RPMI7951 (cell line): ENCODE results near the gene ABCC3. TPM values are rescaled to one million over a fixed set of nuclear protein-coding genes. Genes with fewer than 3 reads are reported as not detected.
"Not testable (repeated sequence)": the region's sequence is repeated elsewhere in the genome, so short reads cannot be mapped to it uniquely, and the experiment has no call there.

ENCODE experiments used
- DNase-seq: peaks from one replicate; pipeline ENCODE4 v3.0.0-alpha.2; 2012; ENCODE audit warnings: low read depth
- total RNA-seq: library from RNA; depleted of rRNA; stranded (reverse); fragments of >200 nt; shearing (Covaris generic); gene quantifications from 2 replicates; pipeline ENCODE4 v1.2.3, GENCODE V29; 2014

The ABCC3 gene
- total RNA-seq, 1 experiment from 2014 or later: 28.4 TPM

DNA sequence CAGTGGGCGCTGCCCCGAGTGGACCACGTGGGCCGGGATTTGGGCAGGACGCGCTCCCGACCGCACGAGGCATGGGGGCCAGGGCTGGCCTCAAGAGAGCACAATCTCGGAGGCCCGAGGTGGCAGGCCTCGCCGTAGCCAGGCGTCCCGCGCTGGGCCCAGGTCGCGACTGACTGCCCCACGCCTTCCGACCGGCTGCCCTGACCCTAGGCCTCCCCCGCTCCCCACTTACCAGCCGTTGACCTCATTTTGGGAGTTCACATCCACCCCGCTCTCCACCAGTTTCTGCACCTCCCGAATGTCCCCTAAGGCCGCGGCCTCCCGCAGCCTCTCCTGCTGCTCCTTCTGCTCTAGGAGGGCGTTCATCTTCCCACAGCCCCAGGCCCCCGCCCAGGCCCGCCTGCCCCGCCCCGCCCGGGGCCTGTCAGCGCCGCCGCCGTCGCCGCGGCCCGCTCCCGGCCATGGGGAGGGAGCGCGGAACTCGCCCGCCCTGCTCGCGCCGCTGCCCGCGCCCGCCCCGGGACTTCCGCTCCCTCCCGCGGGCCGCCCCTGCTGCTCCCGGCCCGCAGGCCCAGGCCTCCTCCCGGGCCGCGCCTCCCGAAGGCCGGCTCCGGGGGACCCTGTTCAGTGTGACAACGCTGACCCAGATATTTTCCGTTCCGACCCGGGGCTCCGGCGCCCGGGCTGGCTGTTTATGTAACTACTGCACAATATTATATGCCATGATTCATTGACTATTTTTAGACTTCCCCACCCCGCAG lies 72.8 kb downstream of the ABCC3 start, which contains the start of gene ANKRD40:
ANKRD40 (minus strand) TSS at position 626 of the 761 bp plus-strand sequence; CDS start at position 366, 260 bp downstream.
- DNase-seq: peak; percentile 91

DNA sequence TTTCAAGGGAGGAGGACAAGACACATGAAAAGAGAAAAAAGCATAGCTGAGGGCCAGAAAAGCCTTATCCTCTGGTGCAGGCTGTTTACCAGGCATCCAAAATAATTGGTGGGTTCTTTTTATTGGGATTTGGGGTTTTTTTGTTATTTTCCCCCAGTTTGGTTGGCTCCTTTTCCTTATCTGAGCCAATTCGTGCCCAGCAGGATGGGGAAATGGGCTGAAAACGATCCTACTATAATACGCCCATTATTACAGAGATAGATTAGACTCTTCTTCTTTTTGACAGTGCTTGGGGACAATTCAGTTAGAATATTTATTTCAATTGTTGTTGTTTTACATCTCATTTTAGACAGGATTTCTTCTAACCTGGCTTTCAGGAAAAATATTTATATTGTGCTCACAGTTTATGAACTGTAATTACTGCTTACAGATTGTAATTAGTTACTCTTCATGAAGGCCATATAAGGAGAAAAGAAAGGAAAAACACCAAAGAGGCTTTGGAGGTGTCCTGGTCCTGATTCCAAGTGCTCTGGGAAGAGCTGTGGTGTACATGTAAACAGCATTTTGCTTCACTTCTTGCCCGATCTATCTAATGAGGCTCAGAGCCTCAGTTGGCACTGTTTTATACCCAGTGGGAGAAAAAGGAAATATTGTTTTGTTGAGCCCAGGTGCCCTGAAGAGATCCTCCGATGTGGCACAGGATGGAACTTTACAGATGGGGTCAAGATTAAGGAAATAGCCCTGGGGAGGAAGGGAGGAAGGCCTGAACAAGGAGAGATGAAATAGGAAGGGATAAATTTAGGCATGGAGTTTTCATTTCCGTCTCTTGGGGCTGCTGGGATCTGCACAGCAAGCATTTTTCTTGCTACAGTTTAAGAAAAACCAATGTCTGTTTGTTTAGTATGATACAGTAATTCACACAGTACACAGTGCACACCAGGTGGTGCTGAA lies 73.6 kb downstream of the ABCC3 start:
- peak; percentile 48 for DNase-seq

DNA sequence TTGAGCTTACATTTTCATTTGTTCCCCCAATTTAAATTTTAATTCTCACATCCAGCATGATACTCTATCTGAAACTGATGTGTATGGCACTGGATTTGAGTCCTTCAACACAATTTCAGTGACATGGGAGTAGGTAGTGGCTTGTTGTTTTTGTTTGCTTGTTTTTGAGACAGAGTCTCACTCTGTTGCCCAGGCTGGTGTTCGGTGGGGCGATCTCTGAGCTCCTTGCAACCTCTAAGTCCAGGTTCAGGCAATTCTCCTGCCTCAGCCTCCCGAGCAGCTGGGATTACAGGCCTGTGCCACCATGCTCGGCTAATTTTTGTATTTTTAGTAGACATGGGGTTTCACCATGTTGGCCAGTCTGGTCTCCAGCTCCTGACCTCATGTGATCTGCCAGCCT lies 74.4 kb downstream of the ABCC3 start:
- not testable (repeated sequence) for DNase-seq

DNA sequence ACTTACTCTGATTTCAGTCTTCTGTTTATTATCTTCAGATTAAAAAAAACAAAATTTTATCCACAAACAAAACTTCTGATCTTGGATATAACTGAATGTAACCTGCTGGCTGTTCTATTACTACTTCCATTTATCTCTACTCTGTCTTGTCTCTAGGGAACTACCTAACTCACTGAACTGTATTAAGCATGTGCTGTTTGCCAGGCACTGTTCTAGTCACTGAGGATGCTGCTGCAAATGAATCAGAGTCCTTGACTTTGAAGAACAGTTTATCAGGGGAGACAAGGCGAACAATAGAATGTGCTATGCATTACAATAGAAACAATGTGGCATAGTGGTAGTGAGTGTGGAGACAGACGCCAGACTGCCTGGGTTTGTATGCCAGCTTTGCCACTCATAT lies 75.3 kb downstream of the ABCC3 start:
- no peak for DNase-seq

DNA sequence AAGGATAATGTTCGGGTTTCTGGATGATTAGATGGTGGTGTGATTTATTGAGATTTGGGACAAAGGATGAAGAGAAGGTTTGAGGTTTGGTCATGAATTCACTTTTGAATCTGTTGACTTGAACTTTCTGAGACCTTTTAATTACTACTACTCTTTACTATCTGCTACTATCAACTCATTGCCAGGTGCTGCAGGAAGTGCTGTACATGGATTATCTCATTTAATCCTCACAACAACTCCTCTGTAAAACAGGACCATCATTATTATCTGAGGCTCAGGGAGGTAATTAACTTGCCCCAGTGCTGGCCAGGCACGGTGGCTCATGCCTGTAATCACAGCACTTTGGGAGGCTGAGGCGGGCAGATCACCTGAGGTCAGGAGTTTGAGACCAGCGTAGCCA lies 76.0 kb downstream of the ABCC3 start:
- DNase-seq: no peak

DNA sequence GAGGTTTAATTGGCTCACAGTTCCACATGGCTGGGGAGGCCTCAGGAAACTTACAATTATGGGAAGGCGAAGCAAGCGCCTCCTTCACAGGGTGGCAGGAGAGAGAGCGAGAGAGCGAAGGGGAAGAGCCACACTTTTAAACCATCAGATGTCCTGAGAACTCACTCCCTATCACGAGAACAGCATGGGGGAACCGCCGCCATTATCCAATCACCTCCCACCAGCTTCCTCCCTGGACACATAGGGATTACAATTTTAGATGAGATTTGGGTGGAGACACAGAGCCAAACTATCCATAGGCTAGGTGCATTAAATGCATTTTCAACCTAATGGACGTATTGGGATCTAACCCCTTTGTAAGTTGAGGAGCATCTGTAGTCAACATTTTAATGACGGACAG lies 78.0 kb downstream of the ABCC3 start:
- DNase-seq: no peak

DNA sequence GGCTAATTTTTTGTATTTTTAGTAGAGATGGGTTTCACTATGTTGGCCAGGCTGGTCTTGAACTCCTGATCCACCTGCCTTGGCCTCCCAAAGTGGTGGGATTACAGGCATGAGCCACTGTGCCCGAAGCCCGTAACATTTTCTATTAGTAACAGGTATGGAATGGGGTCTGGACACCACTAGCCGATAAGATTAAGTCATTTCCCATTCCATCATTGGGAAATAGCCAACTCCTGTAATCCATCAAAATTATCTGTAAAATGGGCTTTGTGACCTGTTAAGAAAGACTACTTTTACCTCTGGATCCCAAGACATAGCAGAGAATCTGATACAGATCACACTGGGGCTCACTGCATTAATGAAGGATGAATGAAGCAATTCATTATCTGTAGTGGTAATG lies 80.8 kb downstream of the ABCC3 start:
- DNase-seq: no peak

DNA sequence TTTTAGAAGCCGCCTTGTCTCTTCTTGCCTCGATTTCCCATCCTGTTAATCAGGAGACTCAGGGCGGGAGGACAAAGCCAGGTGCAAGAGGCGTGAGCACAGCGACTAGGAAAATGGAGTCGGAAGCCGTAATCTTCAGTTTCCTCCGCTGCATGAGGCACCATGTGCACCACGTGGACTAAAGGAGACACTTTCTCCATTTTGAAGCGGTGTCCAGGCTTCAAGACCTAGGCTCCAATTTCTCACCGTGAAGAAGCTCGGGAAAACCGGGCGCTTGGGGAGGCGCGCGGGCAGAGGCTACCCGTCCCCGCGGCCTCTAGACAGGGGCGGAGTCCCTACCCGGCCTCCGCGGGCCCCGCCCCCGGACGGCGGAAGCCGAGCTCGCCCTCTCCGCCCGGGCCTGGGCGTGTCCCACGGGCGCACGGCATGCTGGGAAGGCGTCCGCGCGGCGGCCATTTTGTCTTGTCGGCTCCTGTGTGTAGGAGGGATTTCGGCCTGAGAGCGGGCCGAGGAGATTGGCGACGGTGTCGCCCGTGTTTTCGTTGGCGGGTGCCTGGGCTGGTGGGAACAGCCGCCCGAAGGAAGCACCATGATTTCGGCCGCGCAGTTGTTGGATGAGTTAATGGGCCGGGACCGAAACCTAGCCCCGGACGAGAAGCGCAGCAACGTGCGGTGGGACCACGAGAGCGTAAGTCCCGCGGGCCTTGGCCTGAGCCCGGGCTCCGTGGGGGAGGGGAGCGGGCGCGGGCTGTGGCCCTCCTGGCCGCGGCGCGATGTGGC lies 84.7 kb downstream of the ABCC3 start, which contains the start of gene LUC7L3:
LUC7L3 (plus strand) TSS at position 460 of the 780 bp plus-strand sequence; CDS start at position 590, 130 bp downstream.
- DNase-seq: peak; percentile 89

DNA sequence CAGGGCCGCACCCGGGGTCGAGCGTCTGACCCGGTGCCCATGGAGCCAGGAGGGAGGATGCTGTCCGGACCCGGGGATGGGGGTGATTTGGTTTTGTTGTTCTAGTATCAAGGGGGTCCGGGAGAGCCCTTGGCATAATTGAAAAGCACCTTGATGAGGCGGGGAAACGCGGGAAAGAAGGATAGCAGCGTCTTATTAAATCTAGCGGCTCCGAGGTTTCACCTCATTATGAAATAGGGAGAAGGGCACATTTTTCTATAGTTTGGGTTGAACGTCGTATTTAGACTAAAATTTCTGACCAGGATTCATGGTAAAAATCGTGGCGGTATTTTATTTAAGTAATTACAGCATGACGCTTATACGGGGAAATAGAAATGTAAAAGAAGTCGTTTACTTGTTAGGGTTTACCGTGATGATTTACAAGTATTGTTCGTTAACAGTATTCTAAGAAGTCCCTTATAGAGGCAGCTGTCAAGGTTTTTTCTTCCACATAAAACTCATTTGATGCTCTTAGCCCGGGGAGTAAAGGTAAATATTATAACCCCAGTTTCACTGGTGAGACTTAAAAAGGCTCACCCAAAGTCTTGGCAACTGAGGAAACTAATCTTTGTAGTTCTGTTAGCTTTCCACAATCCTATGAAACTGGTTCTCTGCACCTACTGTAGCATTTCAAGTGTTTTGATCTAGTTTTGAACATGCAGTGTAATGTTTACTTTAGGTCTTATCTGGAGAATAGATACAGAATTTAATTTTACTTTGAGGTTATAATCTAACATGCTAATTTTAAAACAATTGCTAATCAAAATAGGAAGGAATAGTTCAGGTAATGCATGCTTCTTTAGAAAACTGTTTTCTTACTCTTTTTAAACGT lies 85.5 kb downstream of the ABCC3 start:
- DNase-seq: no peak

DNA sequence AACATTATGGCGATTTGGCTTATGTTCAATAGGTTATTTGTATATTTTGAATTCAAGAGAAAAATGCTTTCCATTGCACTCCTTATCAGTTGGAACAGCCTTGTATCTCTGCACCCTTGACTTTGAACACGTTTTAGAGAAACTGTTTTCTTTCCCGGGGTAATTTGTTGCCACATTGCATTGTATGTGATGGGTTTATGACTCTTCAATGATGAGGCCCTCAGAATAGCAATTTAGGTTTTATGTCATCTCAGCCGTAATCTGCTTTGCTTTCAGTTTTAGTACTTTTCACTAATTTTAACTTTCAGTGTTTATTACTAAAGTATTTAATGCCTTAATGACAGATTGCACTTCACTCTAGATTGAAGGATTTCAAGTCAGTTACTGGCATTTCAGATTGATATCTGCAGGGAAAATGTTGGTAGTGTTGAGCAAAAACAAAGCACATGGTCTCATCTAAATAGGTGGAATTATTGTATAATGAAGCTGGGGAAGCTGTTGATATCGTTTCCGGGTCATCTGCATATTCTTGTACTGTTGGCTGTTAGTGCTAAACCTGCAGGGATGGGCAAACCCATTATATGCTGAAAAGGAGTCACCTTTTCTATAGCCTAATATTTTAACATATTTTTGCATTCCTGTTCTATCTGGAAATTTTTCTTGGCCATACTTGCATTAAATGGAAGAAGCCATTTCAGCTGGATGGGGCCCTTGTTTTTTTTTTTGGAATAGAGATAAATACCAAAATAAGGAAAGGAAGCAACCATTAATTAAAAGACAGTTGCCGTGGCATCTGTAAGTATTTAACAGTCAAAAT lies 86.7 kb downstream of the ABCC3 start:
- DNase-seq: no peak

DNA sequence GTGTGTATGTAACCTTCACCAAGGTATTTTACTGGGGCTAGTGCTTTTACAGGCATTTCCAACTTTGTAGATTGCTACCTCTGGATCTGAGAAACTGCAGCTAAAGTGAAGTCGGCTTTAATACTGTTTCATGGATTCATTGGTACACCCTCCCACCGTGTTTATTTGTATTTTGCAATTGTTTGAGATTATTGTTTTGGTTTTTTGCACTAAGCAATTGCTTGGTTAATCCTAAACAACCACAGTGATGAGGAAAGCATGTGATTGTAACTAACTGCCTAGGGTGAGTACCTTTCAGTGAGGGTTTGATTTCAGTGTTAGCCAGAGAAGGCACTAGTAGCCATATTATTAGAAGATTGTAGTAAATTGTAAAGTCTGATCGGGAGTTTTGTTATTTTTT lies 88.1 kb downstream of the ABCC3 start:
- no peak for DNase-seq

DNA sequence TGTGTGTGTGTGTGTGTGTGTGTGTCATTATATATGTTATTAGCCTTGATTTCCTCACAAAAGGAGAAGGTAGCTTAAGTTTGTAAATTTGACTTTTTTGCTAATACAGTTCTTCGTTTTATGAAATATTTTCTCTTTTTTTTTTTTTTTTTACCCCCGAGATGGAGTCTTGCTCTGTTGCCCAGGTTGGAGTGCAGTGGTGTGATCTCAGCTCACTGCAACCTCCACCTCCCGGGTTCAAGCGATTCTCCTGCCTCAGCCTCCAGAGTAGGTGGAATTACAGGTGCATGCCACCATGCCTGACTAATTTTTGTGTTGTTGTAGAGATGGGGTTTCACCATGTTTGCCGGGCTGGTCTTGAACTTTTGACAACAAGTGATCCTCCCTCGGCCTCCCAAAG lies 89.9 kb downstream of the ABCC3 start:
- not testable (repeated sequence) for DNase-seq

DNA sequence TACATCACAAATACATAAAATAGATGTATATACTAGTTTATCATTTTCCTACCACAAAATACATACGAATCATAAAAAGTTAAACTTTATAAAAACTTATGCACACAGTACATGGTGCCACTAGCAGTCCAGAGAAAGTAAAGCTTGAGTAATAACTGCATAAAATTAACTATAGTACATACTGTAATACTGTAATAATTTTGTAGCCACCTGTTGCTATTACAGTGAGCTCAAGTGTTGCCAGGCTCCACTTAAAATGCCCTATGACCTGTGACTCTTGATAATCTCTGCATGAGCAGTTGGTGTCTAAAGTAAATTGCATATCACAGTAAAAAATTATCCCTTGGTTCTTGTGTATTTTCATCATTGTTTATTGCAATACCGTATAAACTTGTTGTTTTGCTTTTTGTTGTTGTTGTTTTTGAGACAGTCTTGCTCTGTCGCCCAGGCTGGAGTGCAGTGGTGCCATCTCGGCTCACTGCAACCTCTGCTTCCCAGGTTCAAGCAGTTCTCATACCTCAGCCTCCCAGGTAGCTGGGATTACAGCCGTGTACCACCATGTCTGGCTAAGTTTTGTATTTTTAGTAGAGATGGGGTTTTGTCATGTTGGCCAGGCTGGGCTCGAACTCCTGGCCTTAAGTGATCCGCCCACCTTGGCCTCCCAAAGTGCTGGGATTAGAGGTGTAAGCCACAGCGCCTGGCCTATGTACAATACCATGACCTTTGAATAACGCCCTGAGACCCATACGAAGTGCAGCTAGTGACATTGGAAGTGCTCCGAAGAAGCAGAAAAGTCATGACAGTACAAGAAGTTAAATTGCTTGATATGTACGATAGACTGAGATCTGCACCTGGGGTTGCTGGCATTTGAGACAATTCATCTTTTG lies 91.3 kb downstream of the ABCC3 start:
- DNase-seq: no peak

DNA sequence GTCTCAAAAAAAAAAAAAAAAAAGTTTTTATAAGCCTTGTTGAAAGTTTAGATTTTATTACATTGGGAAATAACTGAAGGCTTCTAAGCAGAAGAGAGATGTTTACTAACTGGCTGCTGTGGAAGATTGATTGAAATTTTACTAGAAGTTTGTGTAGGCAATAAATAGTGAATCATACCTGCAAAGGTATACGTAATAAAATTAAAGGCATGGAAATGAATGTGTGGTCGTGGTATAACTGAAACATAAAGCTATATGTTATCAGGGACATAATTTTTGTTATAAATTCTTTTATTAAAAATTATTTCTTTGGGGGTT lies 93.4 kb downstream of the ABCC3 start:
- DNase-seq: no peak

DNA sequence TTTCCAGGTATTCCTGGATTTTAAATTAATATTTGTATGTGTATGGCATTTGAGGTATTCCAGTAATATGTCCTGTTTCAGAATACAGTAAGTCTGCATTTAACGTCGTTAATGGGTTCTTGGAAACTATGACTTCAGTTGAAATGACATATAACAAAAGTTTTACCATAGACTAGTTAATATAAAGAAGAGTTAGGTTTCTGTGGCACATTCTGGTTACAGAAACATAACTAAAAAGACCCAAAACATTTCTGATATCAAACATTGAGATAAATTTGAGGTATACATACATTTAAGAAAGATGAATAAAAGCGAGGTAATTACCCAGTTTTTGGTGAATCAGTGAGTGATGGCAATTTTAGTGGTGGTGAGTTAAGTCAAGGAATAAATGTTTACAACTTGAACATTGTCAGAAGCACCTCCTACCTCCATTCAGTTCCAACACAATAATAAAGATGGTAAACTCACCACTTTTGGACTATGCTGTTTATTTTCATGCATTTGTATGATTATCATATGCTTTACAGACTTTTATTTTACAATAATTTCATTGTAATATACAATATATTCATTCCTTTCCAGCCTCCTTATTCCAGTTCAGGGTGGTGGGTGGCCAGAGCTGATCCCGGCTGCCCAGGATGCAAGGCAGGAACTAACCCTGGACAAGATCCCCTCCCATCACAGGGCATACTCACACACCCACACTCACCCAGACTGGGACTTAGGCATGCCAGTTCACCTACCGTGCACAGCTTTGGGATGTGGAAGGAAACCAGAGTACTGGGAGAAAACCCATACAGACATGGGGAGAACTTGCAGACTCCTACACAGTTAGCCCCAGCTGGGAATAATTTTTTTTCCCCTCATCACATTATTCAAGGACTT lies 94.4 kb downstream of the ABCC3 start:
- DNase-seq: no peak

DNA sequence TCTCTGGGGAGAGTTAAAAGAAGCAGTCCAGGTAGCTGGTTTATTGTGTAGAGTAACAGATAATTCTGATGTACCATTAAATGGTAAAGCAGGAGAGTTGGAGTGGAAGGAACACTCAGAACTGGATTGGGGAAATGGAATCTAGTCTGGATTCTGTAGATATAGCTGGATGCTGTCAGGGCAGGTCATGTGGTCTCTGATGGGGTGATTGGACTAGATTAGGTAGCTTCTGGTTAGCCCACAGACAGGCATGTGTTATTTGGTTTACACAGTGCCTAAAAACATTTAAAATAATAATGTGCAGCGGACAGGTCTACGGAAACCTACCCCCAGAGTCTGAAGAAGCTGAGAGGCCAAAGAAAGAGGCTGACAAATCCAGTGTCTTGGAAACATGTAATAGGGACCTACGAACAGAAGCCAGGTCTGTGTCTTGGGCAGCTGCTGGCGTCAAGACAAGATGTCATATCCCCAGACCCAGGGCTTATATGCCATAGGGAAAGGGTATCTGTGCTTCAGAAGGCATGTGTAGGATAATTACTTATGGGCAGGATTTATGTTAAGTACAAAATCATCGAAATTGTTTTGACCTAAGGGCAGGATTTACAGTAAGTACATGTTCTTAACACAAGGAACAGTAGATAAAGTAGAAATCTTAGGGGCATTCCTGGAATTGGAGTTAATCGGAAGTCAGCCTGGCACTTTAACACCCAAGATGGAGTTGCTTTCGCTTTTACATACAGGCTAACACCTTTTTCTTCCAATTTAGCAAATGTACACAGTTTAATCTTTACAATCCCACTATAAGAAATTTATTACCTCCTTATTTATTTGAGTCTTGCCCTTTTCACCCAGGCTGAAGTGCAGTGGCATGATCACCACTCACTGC lies 97.1 kb downstream of the ABCC3 start:
- no peak for DNase-seq

DNA sequence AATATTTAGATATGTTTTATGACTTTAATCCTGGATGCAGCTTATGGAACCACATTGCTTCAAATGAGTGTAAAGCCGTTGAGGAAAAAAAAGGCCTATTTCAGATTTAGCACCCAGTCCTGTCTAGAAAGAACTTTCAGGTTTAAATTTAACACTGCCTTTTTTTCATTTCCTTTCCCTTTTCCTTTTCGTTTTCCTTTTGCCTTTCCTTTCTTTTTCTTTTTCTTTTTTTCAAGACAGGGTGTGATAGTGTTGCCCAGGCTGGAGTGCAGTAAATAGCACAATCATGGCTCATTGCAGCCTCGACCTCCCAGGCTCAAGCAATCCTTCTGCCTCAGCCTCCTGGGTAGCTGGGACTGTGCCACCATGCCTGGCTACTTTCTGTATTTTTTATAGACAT lies 100.6 kb downstream of the ABCC3 start:
- DNase-seq: no peak
